WI38 (cell line): Measurements from ENCODE around the gene STIMATE.

Experiments
- H3K4me3 ChIP-seq: 2 replicates; pipeline ENCODE4 v1.5.1; 2011; ENCODE audit warnings: low read depth, mild to moderate bottlenecking, control low read depth, low read length
- TF ChIP-seq, protein P1 (sequence below): IDR thresholded peaks from 2 replicates; pipeline ENCODE4 v1.5.1; 2012; ENCODE audit warnings: low read depth, mild to moderate bottlenecking, control low read depth, low read length

The STIMATE gene

DNA sequence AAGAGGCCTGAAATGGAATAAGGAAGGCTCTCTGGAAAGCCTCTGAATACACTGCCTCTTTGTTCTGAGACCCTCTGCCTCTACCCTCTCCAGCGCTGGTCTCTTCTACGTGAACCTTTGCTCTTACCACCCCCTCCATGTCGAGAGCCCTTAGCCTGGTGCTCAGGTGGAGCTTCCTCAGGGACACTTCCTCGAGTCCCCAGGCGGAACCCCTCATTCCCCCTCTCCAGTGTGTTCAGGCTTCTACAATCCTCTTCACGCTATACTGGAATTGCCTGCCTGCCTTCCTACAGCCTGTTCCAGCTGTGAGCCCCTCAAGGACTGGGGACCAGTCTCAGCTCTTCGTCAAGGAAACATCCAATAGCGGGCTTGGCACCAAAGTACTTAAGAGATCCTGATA is 7.4 kb downstream of the STIMATE start:
- TF ChIP-seq, protein P1, sequence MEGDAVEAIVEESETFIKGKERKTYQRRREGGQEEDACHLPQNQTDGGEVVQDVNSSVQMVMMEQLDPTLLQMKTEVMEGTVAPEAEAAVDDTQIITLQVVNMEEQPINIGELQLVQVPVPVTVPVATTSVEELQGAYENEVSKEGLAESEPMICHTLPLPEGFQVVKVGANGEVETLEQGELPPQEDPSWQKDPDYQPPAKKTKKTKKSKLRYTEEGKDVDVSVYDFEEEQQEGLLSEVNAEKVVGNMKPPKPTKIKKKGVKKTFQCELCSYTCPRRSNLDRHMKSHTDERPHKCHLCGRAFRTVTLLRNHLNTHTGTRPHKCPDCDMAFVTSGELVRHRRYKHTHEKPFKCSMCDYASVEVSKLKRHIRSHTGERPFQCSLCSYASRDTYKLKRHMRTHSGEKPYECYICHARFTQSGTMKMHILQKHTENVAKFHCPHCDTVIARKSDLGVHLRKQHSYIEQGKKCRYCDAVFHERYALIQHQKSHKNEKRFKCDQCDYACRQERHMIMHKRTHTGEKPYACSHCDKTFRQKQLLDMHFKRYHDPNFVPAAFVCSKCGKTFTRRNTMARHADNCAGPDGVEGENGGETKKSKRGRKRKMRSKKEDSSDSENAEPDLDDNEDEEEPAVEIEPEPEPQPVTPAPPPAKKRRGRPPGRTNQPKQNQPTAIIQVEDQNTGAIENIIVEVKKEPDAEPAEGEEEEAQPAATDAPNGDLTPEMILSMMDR: no peak
- no peak overlapping the region for H3K4me3 ChIP-seq

DNA sequence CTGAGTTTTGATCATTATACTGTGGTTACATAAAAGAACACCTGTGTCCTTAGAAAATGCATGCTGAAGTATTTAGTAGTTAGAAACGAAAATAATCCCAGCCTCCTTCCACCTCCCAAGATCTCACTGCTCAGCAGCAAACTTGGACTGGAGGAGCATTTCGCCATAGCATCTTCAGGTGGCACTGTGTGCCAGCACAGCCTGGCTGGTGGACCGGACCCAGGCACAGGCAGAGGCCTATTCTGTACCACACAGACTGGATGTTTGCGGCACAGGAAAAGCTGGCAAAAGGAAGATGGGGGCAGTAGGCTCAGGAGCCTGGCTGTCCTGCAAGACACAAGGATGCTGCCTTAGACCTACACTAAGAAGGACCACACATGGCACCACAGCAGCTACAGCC is 10.2 kb downstream of the STIMATE start:
- H3K4me3 ChIP-seq: no peak overlapping the region
- TF ChIP-seq, protein P1: no peak

DNA sequence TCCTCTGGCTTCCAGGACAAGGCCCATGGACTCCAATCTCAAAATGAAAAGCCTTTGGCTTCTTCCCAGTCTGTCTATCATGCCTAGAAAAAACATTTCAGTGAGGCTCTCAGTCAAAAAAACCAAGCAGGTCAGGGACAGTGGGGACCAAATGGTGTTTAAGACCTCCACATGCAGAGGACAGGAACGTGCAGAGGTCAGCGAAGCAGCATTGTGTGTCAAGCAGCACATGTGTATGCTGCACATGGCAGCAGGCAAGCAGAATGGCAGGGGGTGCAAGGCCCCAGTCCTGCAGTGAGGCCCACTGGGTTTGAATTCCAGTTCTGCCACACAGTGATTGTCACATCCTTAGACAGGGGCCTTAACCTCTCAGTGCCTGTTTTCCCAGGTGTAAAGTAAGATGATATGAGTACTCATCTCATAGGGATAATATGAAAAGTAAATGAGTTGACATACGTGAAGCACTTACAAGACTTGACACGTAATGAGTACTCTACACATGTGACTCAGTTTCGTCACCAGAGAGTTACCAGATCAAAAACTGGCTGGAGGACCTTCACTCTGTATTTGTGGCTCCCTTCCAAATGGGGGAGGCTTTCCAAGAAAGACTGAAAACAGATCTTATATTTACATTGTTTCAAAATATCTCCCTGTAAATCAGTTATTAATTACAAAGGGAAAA is 11.2 kb downstream of the STIMATE start:
- H3K4me3 ChIP-seq: no peak overlapping the region
- TF ChIP-seq, protein P1: no peak

DNA sequence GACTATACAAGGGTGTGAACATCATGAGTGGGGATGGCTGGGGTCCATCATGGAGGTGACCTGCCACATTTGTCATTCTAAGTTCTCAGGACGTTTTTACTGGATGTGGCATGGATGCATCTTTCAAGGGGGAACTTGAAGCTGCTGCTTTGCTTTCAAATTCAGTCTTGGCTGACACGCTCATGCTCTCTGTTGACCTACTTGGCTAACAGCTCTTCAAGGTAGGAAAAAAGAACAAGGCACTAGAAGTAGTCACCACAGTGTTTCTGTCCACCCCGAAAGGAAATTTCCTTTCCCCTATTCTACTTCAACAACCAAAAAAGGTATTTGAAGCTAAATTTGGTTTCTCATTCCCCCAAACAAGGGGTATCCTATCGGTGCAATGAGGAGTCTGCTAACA is 15.0 kb downstream of the STIMATE start:
- TF ChIP-seq, protein P1: no peak
- H3K4me3 ChIP-seq: no peak overlapping the region

DNA sequence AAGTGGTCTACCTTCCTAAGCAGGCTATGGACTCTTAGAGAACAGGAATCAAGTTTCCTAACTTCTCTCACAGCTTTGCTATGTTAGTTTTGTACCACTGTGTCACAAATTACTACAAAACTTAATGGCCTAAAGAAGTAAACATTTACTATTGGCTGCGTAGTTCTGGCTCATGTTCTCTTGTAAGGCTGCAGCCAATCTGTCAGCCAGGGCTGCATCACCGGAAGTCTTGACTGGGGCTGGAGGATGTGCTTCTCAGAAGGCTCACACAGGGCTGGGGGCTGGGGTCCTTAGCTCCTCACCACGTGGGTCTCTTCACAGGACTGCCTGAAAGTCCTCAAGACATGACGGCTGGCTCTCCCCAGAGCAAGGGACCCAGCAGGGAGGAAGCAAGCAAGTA is 15.5 kb downstream of the STIMATE start:
- H3K4me3 ChIP-seq: no peak overlapping the region
- TF ChIP-seq, protein P1: no peak

DNA sequence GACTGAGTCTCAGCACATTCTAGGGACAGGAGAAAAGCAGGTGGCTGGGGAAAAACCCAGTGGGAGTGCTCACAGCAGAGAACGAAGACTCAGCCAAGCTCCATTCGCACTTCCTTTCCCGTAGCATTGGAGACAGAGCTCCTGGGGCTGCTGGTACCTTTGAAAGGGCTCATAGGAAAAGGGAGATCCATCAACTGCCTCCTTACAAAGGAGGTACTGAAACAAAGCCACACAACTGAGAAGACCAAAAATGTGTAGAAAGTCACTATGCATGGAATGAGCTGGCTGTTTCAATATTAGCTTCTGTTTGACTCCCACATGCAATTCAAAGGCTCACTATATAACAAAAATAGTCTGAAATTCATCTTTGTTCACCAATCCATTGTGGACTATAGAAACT is 16.9 kb downstream of the STIMATE start:
- no peak overlapping the region for H3K4me3 ChIP-seq
- TF ChIP-seq, protein P1: no peak

DNA sequence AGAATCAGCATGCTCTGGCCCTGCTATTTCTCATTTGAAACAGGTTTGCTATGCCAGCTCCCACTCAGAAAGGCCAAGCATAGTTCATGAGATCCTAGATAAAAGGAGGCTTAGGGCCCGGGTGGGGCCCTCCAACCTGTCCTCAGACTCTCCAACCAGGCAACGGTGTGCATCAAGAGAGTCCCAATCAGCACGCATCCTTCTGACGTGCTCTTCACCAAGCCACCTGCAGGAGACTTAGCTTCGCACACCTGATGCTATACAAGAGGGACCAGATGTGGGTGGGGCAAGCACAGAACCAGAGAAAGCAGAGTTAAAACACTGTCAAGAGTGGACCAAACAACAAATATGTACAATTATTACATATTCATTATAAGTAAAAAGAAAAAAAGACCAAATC is 17.3 kb downstream of the STIMATE start:
- TF ChIP-seq, protein P1: no peak

More for the DNA sequence above, 17.3 kb downstream of the STIMATE start:
- no peak overlapping the region for H3K4me3 ChIP-seq
